ENCODE results near the gene RNF212. TPM values are rescaled to one million over a fixed set of nuclear protein-coding genes. Genes with fewer than 3 reads are reported as not detected.
A peak's percentile ranks its signal among the peaks of the same experiment; 100 is the strongest.

The RNF212 gene
- total and polyA plus RNA-seq, 4 donors, result 3.9 to 12.6 (median 8.7) TPM

GRCh38 chr4:1122505-1122904 is 9.1 kb upstream of the RNF212 start:
- Histone ChIP-seq H3K36me3 (ENCODE audit: control insufficient read depth, insufficient read depth, low read length) (no peaks in the 10 kb centered on the region), H3K4me3 (ENCODE audit: low read depth, low read length) (no peak overlapping the region), H3K4me1 (ENCODE audit: control insufficient read depth, insufficient read depth, low read length) (no peaks in the 10 kb centered on the region), H3K9me3 (ENCODE audit: control insufficient read depth, insufficient read depth, low read length) (no peaks in the 10 kb centered on the region), H3K27ac (ENCODE audit: low read depth, low read length) (no peak overlapping the region), H3K27me3 (ENCODE audit: control insufficient read depth, insufficient read depth, low read length) (no peaks in the 10 kb centered on the region)
- 75% methylated on average over 1 of the region's 3 CpGs for WGBS (ENCODE audit: insufficient coverage)
- DNase-seq (ENCODE audit: low read depth in 4 of 6, low spot score in 6 of 6), result no peak

GRCh38 chr4:1116838-1117237 is 3.5 kb upstream of the RNF212 start:
- no peaks in the 10 kb centered on the region for H3K36me3 ChIP-seq (ENCODE audit: control insufficient read depth, insufficient read depth, low read length)
- no CpG with 5 or more reads among the region's 1 CpG for WGBS (ENCODE audit: insufficient coverage)
- peaks cover 3% of the 10 kb centered on the region for H3K4me1 ChIP-seq (ENCODE audit: control insufficient read depth, insufficient read depth, low read length)
- H3K27ac ChIP-seq (ENCODE audit: low read depth, low read length), result no peak overlapping the region
- peak in 5 of 6 donors; percentile 38 to 86 (median 56) for DNase-seq (ENCODE audit: low read depth in 4 of 6, low spot score in 6 of 6)
- H3K9me3 ChIP-seq (ENCODE audit: control insufficient read depth, insufficient read depth, low read length), result no peaks in the 10 kb centered on the region
- peaks cover 5% of the 10 kb centered on the region for H3K27me3 ChIP-seq (ENCODE audit: control insufficient read depth, insufficient read depth, low read length)
- H3K4me3 ChIP-seq (ENCODE audit: low read depth, low read length), result no peak overlapping the region

GRCh38 chr4:1115528-1116293 is 2.3 kb upstream of the RNF212 start:
- no peaks in the 10 kb centered on the region for H3K36me3 ChIP-seq (ENCODE audit: control insufficient read depth, insufficient read depth, low read length)
- no peak overlapping the region for H3K4me3 ChIP-seq (ENCODE audit: low read depth, low read length)
- 72% methylated on average over 3 of the region's 8 CpGs for WGBS (ENCODE audit: insufficient coverage)
- DNase-seq (ENCODE audit: low read depth in 4 of 6, low spot score in 6 of 6), result peak in 1 of 6 donors; percentile 4
- H3K9me3 ChIP-seq (ENCODE audit: control insufficient read depth, insufficient read depth, low read length), result no peaks in the 10 kb centered on the region
- H3K4me1 ChIP-seq (ENCODE audit: control insufficient read depth, insufficient read depth, low read length), result peaks cover 3% of the 10 kb centered on the region
- peaks cover 9% of the 10 kb centered on the region for H3K27me3 ChIP-seq (ENCODE audit: control insufficient read depth, insufficient read depth, low read length)
- H3K27ac ChIP-seq (ENCODE audit: low read depth, low read length), result no peak overlapping the region

- peaks cover 3% of the 10 kb centered on the region for H3K4me1 ChIP-seq (ENCODE audit: control insufficient read depth, insufficient read depth, low read length)
- no peaks in the 10 kb centered on the region for H3K9me3 ChIP-seq (ENCODE audit: control insufficient read depth, insufficient read depth, low read length)
- no peaks in the 10 kb centered on the region for H3K36me3 ChIP-seq (ENCODE audit: control insufficient read depth, insufficient read depth, low read length)
- H3K27ac ChIP-seq (ENCODE audit: low read depth, low read length), result no peak overlapping the region
- no peak overlapping the region for H3K4me3 ChIP-seq (ENCODE audit: low read depth, low read length)
- peaks cover 9% of the 10 kb centered on the region for H3K27me3 ChIP-seq (ENCODE audit: control insufficient read depth, insufficient read depth, low read length)
- no CpG with 5 or more reads among the region's 24 CpGs for WGBS (ENCODE audit: insufficient coverage)
- DNase-seq (ENCODE audit: low read depth in 4 of 6, low spot score in 6 of 6), result no peak
Observed at GRCh38 chr4:1112821-1113182, 562 bp downstream of the RNF212 start.

- no peak overlapping the region for H3K27ac ChIP-seq (ENCODE audit: low read depth, low read length)
- H3K36me3 ChIP-seq (ENCODE audit: control insufficient read depth, insufficient read depth, low read length), result no peaks in the 10 kb centered on the region
- peaks cover 3% of the 10 kb centered on the region for H3K4me1 ChIP-seq (ENCODE audit: control insufficient read depth, insufficient read depth, low read length)
- DNase-seq (ENCODE audit: low read depth in 4 of 6, low spot score in 6 of 6), result no peak
- peaks cover 9% of the 10 kb centered on the region for H3K27me3 ChIP-seq (ENCODE audit: control insufficient read depth, insufficient read depth, low read length)
- H3K4me3 ChIP-seq (ENCODE audit: low read depth, low read length), result no peak overlapping the region
- WGBS (ENCODE audit: insufficient coverage), result 65% methylated on average over 16 of the region's 27 CpGs
- H3K9me3 ChIP-seq (ENCODE audit: control insufficient read depth, insufficient read depth, low read length), result no peaks in the 10 kb centered on the region
Observed at GRCh38 chr4:1112174-1112820, 1.1 kb downstream of the RNF212 start.

- WGBS (ENCODE audit: insufficient coverage), result 83% methylated on average over 8 of the region's 8 CpGs
- no peak for DNase-seq (ENCODE audit: low read depth in 4 of 6, low spot score in 6 of 6)
- H3K4me1 ChIP-seq (ENCODE audit: control insufficient read depth, insufficient read depth, low read length), result peaks cover 3% of the 10 kb centered on the region
- H3K4me3 ChIP-seq (ENCODE audit: low read depth, low read length), result no peak overlapping the region
- peaks cover 9% of the 10 kb centered on the region for H3K27me3 ChIP-seq (ENCODE audit: control insufficient read depth, insufficient read depth, low read length)
- H3K27ac ChIP-seq (ENCODE audit: low read depth, low read length), result no peak overlapping the region
- no peaks in the 10 kb centered on the region for H3K9me3 ChIP-seq (ENCODE audit: control insufficient read depth, insufficient read depth, low read length)
- H3K36me3 ChIP-seq (ENCODE audit: control insufficient read depth, insufficient read depth, low read length), result no peaks in the 10 kb centered on the region
Observed at GRCh38 chr4:1111259-1111809, 2.0 kb downstream of the RNF212 start.

- 40% methylated on average over 1 of the region's 8 CpGs for WGBS (ENCODE audit: insufficient coverage)
- Histone ChIP-seq H3K27me3 (ENCODE audit: control insufficient read depth, insufficient read depth, low read length) (peaks cover 9% of the 10 kb centered on the region), H3K4me1 (ENCODE audit: control insufficient read depth, insufficient read depth, low read length) (peaks cover 3% of the 10 kb centered on the region), H3K27ac (ENCODE audit: low read depth, low read length) (no peak overlapping the region), H3K9me3 (ENCODE audit: control insufficient read depth, insufficient read depth, low read length) (no peaks in the 10 kb centered on the region), H3K36me3 (ENCODE audit: control insufficient read depth, insufficient read depth, low read length) (no peaks in the 10 kb centered on the region), H3K4me3 (ENCODE audit: low read depth, low read length) (no peak overlapping the region)
- DNase-seq (ENCODE audit: low read depth in 4 of 6, low spot score in 6 of 6), result no peak
Observed at GRCh38 chr4:1109898-1110506, 3.4 kb downstream of the RNF212 start.

- 69% methylated on average over 2 of the region's 2 CpGs for WGBS (ENCODE audit: insufficient coverage)
- H3K36me3 ChIP-seq (ENCODE audit: control insufficient read depth, insufficient read depth, low read length), result no peaks in the 10 kb centered on the region
Observed at GRCh38 chr4:1109333-1109732, 4.0 kb downstream of the RNF212 start.

GRCh38 chr4:1105662-1106061 is 7.7 kb downstream of the RNF212 start:
- no peak for DNase-seq (ENCODE audit: low read depth in 4 of 6, low spot score in 6 of 6)
- no peak overlapping the region for H3K27ac ChIP-seq (ENCODE audit: low read depth, low read length)
- no peaks in the 10 kb centered on the region for H3K36me3 ChIP-seq (ENCODE audit: control insufficient read depth, insufficient read depth, low read length)
- no peak overlapping the region for H3K4me3 ChIP-seq (ENCODE audit: low read depth, low read length)
- H3K9me3 ChIP-seq (ENCODE audit: control insufficient read depth, insufficient read depth, low read length), result no peaks in the 10 kb centered on the region
- 72% methylated on average over 7 of the region's 10 CpGs for WGBS (ENCODE audit: insufficient coverage)
- no peaks in the 10 kb centered on the region for H3K27me3 ChIP-seq (ENCODE audit: control insufficient read depth, insufficient read depth, low read length)
- no peaks in the 10 kb centered on the region for H3K4me1 ChIP-seq (ENCODE audit: control insufficient read depth, insufficient read depth, low read length)

More at GRCh38 chr4:1109333-1109732, 4.0 kb downstream of the RNF212 start:
- DNase-seq (ENCODE audit: low read depth in 4 of 6, low spot score in 6 of 6), result no peak
- Histone ChIP-seq H3K4me3 (ENCODE audit: low read depth, low read length) (no peak overlapping the region), H3K27me3 (ENCODE audit: control insufficient read depth, insufficient read depth, low read length) (peaks cover 9% of the 10 kb centered on the region), H3K4me1 (ENCODE audit: control insufficient read depth, insufficient read depth, low read length) (peaks cover 3% of the 10 kb centered on the region), H3K27ac (ENCODE audit: low read depth, low read length) (no peak overlapping the region), H3K9me3 (ENCODE audit: control insufficient read depth, insufficient read depth, low read length) (no peaks in the 10 kb centered on the region)
